GM12878 (cell line): ENCODE results near the gene FCER1G. TPM values are rescaled to one million over a fixed set of nuclear protein-coding genes. Genes with fewer than 3 reads are reported as not detected.

Source experiments
- ATAC-seq: fragments of 200-7000 bp; cut with Tn5 transposase; 3 replicates; pipeline ENCODE4 v1.9.1; 2020; ENCODE audit warnings: mild to moderate bottlenecking, moderate library complexity
- BruUV-seq: library from RNA; stranded (reverse); fragments of 400-500 nt; replicated peaks from 2 replicates; lab custom pipeline; 2021; lab: Mats Ljungman, UMichigan
- CTCF ChIA-PET: fragments of 300-600 bp; sonication (Branson Sonifier 250); formaldehyde crosslinking; extraction: SDS; loops from one replicate; lab custom pipeline; 2021; ENCODE audit warnings: inconsistent platforms; lab: Yijun Ruan, JAX
- POLR2A ChIA-PET: fragments of 350-600 bp; formaldehyde crosslinking; extraction: SDS; loops from one replicate; lab custom pipeline; 2021; ENCODE audit warnings: inconsistent platforms; lab: Charles Lee
- RAD21 ChIA-PET: fragments of 300-600 bp; sonication (Branson Sonifier 250); formaldehyde crosslinking; loops from one replicate; lab custom pipeline; 2023; ENCODE audit warnings: antibody characterized with exemption; ENCODE audit not compliant: unreplicated experiment; lab: Charles Lee
- SMC1A ChIA-PET: fragments of 300-600 bp; sonication (Branson Sonifier 250); formaldehyde crosslinking; loops from one replicate; lab custom pipeline; 2023; ENCODE audit not compliant: unreplicated experiment, uncharacterized antibody; lab: Charles Lee
- DNase-seq: peaks from one replicate; pipeline ENCODE4 v3.0.0-alpha.2; 2011; ENCODE audit warnings: low read depth, low spot score
- FAIRE-seq: peaks from 3 replicates; lab custom pipeline; 2011; peaks lifted over from hg19 to GRCh38; lab: Jason Lieb, UNC
- H2AFZ ChIP-seq: 2 replicates; pipeline ENCODE4 v1.6.0; 2011; ENCODE audit warnings: low read depth, low read length, control low read depth; ENCODE audit not compliant: control insufficient read depth
- H3K27ac ChIP-seq: 2 replicates; pipeline ENCODE4 v1.5.1; 2011; ENCODE audit warnings: control low read depth; ENCODE audit not compliant: control insufficient read depth, insufficient read depth
- H3K27me3 ChIP-seq, 2 experiments: replicated peaks in 1 of 2; 2 replicates each; pipeline versions ENCODE4 v1.6.0 to v1.6.1; 2011; ENCODE audit warnings: low read length in 1 of 2; ENCODE audit not compliant: control insufficient read depth in 2 of 2, insufficient read depth in 2 of 2
- H3K36me3 ChIP-seq, 2 experiments: 2 replicates each; pipeline ENCODE4 v1.5.1; 2011; ENCODE audit warnings: low read length in 1 of 2; ENCODE audit not compliant: control insufficient read depth in 2 of 2, insufficient read depth in 2 of 2
- H3K4me1 ChIP-seq: 2 replicates; pipeline ENCODE4 v1.6.1; 2011; ENCODE audit warnings: mild to moderate bottlenecking, low read length, moderate library complexity, mixed read lengths; ENCODE audit not compliant: control insufficient read depth, insufficient read depth
- H3K4me2 ChIP-seq: 2 replicates; pipeline ENCODE4 v1.6.0; 2011; ENCODE audit warnings: control low read depth; ENCODE audit not compliant: control insufficient read depth, insufficient read depth
- H3K4me3 ChIP-seq: fragments of 200-600 bp; sonication (generic); 2 replicates; pipeline ENCODE4 v1.5.1; 2016
- H3K79me2 ChIP-seq: 2 replicates; pipeline ENCODE4 v1.6.0; 2011; ENCODE audit warnings: low read length; ENCODE audit not compliant: control insufficient read depth, insufficient read depth
- H3K9ac ChIP-seq: 2 replicates; pipeline ENCODE4 v1.8.0; 2011; ENCODE audit warnings: low read length, control low read depth, mixed read lengths; ENCODE audit not compliant: control insufficient read depth, insufficient read depth
- H3K9me3 ChIP-seq: replicated peaks from 3 replicates; pipeline ENCODE4 v1.5.1; 2011; ENCODE audit warnings: mild to moderate bottlenecking, low read length; ENCODE audit not compliant: control insufficient read depth, insufficient read depth
- H4K20me1 ChIP-seq: 2 replicates; pipeline ENCODE4 v1.6.0; 2011; ENCODE audit not compliant: control insufficient read depth, insufficient read depth
- ATF7 ChIP-seq: fragments of 450-650 bp; IDR thresholded peaks from 2 replicates; pipeline ENCODE4 v1.6.1; 2016; ENCODE audit warnings: low read depth, mild to moderate bottlenecking
- BMI1 ChIP-seq: fragments of 450-650 bp; IDR thresholded peaks from 2 replicates; pipeline ENCODE4 v1.6.1; 2016; ENCODE audit warnings: mild to moderate bottlenecking, moderate library complexity, borderline replicate concordance
- CEBPB ChIP-seq, 2 experiments: fragments of 150-350 bp in 1 of 2; IDR thresholded peaks; 2 replicates each; pipeline ENCODE4 v1.6.1; 2012 to 2014; ENCODE audit warnings: low read depth in 2 of 2, low read length in 2 of 2, borderline replicate concordance in 1 of 2, inconsistent platforms in 1 of 2
- EGR1 ChIP-seq, 2 experiments: IDR thresholded peaks; 1 replicate in 1 of 2; 2 replicates in 1 of 2; pipeline ENCODE4 v1.6.1; 2011 to 2012; ENCODE audit warnings: low read depth in 2 of 2, low read length in 2 of 2, borderline replicate concordance in 1 of 2, mild to moderate bottlenecking in 1 of 2, moderate library complexity in 1 of 2
- GATAD2B ChIP-seq: fragments of 450-650 bp; conservative IDR thresholded peaks from 2 replicates; pipeline ENCODE4 v1.6.1; 2017; ENCODE audit warnings: low read depth, mild to moderate bottlenecking, moderate library complexity
- HDAC2 ChIP-seq: fragments of 200-600 bp; sonication (generic); IDR thresholded peaks from 2 replicates; pipeline ENCODE4 v1.6.1; 2017
- HDAC6 ChIP-seq: fragments of 200-600 bp; sonication (generic); IDR thresholded peaks from one replicate; pipeline ENCODE4 v1.8.0; 2017; ENCODE audit warnings: antibody characterized with exemption; ENCODE audit not compliant: unreplicated experiment
- JUNB ChIP-seq: IDR thresholded peaks from 2 replicates; pipeline ENCODE4 v1.6.1; 2016; ENCODE audit warnings: antibody characterized with exemption, mild to moderate bottlenecking
- NFYA ChIP-seq: IDR thresholded peaks from 2 replicates; pipeline ENCODE4 v1.6.1; 2011; ENCODE audit warnings: low read depth, mild to moderate bottlenecking, low read length, improper control_type of control experiment, borderline replicate concordance
- NFYB ChIP-seq: IDR thresholded peaks from 2 replicates; pipeline ENCODE4 v1.6.1; 2011; ENCODE audit warnings: low read depth, mild to moderate bottlenecking, low read length, improper control_type of control experiment, moderate library complexity; ENCODE audit not compliant: insufficient read depth
- NR2C2 ChIP-seq: IDR thresholded peaks from 2 replicates; pipeline ENCODE4 v1.6.1; 2011; ENCODE audit warnings: borderline replicate concordance, low read depth; ENCODE audit not compliant: control insufficient read depth, insufficient read length
- PAX5 ChIP-seq: IDR thresholded peaks from 2 replicates; pipeline ENCODE4 v1.6.1; 2011; ENCODE audit warnings: low read depth, low read length, borderline replicate concordance
- RFX5 ChIP-seq: IDR thresholded peaks from 2 replicates; pipeline ENCODE4 v1.6.1; 2011; ENCODE audit warnings: low read depth, low read length, improper control_type of control experiment
- SMC3 ChIP-seq: IDR thresholded peaks from 2 replicates; pipeline ENCODE4 v1.6.1; 2011; ENCODE audit warnings: low read length, improper control_type of control experiment, borderline replicate concordance
- SP1 ChIP-seq: IDR thresholded peaks from one replicate; pipeline ENCODE4 v1.6.1; 2011; ENCODE audit warnings: low read depth, low read length
- SRF ChIP-seq, 2 experiments: IDR thresholded peaks; 2 replicates each; pipeline ENCODE4 v1.6.1; 2011; ENCODE audit warnings: low read depth in 2 of 2, low read length in 2 of 2, mild to moderate bottlenecking in 1 of 2, moderate library complexity in 1 of 2
- STAT3 ChIP-seq: IDR thresholded peaks from 2 replicates; pipeline ENCODE4 v1.6.1; 2011; ENCODE audit warnings: low read depth, low read length, improper control_type of control experiment
- ZNF217 ChIP-seq: fragments of 450-650 bp; IDR thresholded peaks from 2 replicates; pipeline ENCODE4 v1.6.1; 2017; ENCODE audit warnings: antibody characterized with exemption, mild to moderate bottlenecking
- WGBS: methylation state at CpG from one replicate; pipeline ENCODE4 v1.1.6; 2016; ENCODE audit warnings: low lambda C conversion rate; ENCODE audit not compliant: insufficient replicate concordance, insufficient coverage; ENCODE audit errors: missing lambda C conversion rate; 5-methylcytosine and 5-hydroxymethylcytosine counted together
- in situ Hi-C: fragments of 300-500 bp; cut with MboI; formaldehyde crosslinking; loops from 9 replicates; pipeline ENCODE4 v1.14.3; 2018; ENCODE audit warnings: mixed read lengths
- intact Hi-C: fragments of 100-400 bp; cut with micrococcal nuclease; formaldehyde crosslinking; loops from one replicate; pipeline ENCODE4 v1.14.2; 2022; ENCODE audit not compliant: unreplicated experiment
- polyA plus RNA-seq, 11 experiments: library from polyadenylated mRNA; depleted of rRNA in 4 of 11; unstranded in 6 of 11; stranded (reverse) in 5 of 11; fragments of >200 nt; fragmentation: Nextera tagmentation in 4 of 11; fragmentation: Illumina TruSeq in 1 of 11; extraction: Ambion mirVana in 4 of 11; extraction: Trizol in 1 of 11; gene quantifications; 1 replicate in 1 of 11; 2 replicates in 10 of 11; pipeline versions ENCODE4 v1.2.1 to v1.2.3, GENCODE V29; 2011 to 2016; ENCODE audit warnings: inconsistent platforms in 2 of 11, missing spikeins in 2 of 11, low read depth in 1 of 11
- total RNA-seq, 4 experiments: library from RNA; depleted of rRNA in 3 of 4; stranded (reverse); fragments of >200 nt in 3 of 4; fragmentation: Illumina TruSeq in 1 of 4; extraction: Trizol in 1 of 4; gene quantifications; 2 replicates each; pipeline versions ENCODE4 v1.2.1 to v1.2.3, GENCODE V29; 2013 to 2021
- TF ChIP-seq, protein P1 (sequence below): fragments of 450-650 bp; IDR thresholded peaks from 2 replicates; pipeline ENCODE4 v1.6.1; 2017; ENCODE audit warnings: mild to moderate bottlenecking, moderate library complexity

FCER1G gene
- total and polyA plus RNA-seq, 10 of the 15 experiments (the other 5 are each of a cell fraction or from before 2014, with no cell fraction given): 0.40 to 1.9 (median 0.89) TPM

DNA sequence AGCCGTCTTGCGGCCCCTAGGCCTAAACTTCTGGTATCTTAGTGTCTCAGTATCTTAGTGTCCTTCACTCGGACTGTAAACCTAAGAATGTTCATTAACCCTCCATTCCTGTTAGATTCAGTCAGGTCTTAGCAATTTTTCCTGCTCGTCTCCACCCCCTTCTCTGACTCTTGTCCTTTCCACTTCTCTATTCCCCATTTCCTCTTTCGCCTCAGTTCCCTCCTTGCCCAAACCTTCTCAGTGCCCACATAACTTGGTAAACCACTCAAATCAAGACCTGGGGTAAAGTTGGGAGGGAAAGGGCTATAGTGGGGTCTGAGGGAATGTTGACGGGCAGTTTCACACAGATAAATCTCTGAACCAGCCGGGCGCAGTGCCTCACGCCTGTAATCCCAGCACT is 726 bp upstream of the FCER1G start (continued):
- TF ChIP-seq, protein P1, sequence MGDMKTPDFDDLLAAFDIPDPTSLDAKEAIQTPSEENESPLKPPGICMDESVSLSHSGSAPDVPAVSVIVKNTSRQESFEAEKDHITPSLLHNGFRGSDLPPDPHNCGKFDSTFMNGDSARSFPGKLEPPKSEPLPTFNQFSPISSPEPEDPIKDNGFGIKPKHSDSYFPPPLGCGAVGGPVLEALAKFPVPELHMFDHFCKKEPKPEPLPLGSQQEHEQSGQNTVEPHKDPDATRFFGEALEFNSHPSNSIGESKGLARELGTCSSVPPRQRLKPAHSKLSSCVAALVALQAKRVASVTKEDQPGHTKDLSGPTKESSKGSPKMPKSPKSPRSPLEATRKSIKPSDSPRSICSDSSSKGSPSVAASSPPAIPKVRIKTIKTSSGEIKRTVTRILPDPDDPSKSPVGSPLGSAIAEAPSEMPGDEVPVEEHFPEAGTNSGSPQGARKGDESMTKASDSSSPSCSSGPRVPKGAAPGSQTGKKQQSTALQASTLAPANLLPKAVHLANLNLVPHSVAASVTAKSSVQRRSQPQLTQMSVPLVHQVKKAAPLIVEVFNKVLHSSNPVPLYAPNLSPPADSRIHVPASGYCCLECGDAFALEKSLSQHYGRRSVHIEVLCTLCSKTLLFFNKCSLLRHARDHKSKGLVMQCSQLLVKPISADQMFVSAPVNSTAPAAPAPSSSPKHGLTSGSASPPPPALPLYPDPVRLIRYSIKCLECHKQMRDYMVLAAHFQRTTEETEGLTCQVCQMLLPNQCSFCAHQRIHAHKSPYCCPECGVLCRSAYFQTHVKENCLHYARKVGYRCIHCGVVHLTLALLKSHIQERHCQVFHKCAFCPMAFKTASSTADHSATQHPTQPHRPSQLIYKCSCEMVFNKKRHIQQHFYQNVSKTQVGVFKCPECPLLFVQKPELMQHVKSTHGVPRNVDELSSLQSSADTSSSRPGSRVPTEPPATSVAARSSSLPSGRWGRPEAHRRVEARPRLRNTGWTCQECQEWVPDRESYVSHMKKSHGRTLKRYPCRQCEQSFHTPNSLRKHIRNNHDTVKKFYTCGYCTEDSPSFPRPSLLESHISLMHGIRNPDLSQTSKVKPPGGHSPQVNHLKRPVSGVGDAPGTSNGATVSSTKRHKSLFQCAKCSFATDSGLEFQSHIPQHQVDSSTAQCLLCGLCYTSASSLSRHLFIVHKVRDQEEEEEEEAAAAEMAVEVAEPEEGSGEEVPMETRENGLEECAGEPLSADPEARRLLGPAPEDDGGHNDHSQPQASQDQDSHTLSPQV: no peak
- no peak for TF ChIP-seq HDAC2

DNA sequence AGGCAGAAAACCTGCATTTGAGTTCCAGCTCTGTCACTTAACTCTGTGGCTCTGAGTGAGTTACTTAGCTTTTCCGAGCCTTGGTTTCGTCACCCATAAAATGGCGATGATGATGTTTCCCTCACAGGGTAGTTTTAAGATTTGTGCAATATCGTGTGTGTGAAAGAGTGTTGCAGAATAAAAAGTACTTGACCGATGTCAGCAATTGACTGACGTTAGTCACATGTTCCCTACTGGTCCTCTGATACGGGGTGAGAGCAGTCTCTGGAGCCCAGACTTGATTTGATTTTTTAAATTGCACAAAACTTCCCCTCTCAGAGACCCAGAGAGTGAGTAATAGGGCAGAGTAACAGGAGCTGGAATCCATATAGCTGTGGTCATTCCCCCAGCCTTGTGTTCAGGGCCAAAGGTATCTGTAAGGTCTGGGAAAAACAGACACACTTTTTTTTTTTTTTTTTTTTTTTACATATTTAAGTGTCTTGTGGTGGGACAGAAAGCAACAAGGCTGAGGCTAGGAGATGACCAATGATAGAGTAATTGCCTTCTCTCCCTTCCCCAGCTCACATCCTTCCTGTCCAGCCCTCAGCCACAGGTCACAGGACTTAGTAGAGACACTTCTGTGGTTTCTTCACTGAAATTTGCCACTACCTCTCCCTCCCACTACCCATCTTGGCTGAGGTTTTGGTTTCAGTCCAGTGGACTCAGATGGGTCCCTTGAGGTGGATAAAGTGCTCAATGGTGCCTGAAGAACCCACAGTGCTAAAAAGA is 2.0 kb downstream of the FCER1G start:
- SMC1A ChIA-PET: interaction anchor here (0.6 to 3.6 kb wide), 15 partner anchors 9 to 204 kb away, joined by 3 to 33 read pairs (median 5); partner anchors contain the start of genes CFAP126, NDUFS2 and TOMM40L
- Histone ChIP-seq H3K27me3 (no peaks in the 10 kb centered on the region), H2AFZ (no peak overlapping the region), H3K9me3 (no peaks in the 10 kb centered on the region), H3K36me3 (peaks cover 4 to 13% of the 10 kb centered on the region in 2 experiments), H3K4me3 (peak overlapping the region; percentile 8; the same call in 1 of the 2 replicates), H3K9ac (no peak overlapping the region), H4K20me1 (no peaks in the 10 kb centered on the region), H3K27ac (peak overlapping the region; percentile 24), H3K4me1 (peaks cover 21% of the 10 kb centered on the region), H3K79me2 (no peaks in the 10 kb centered on the region), H3K4me2 (peak overlapping the region; percentile 63)
- CTCF ChIA-PET: interaction anchor here (0.7 to 17.1 kb wide), 11 partner anchors 9 to 183 kb away, joined by 3 to 385 read pairs (median 7); partner anchors contain the start of genes ARHGAP30, CFAP126, NDUFS2 and TOMM40L
- DNase-seq (peak; percentile 92), ATAC-seq (peak; percentile 95), FAIRE-seq (peak; percentile 96)
- 40% methylated on average over 7 of the region's 7 CpGs for WGBS
- in situ Hi-C loops (no loop called here), intact Hi-C loops (no loop called here)
- POLR2A ChIA-PET: interaction anchor here (0.7 to 5.7 kb wide), 3 partner anchors 14 to 52 kb away, joined by 3 to 24 read pairs (median 5); partner anchors contain the start of genes NDUFS2 and PPOX
- RAD21 ChIA-PET: interaction anchor here (0.6 to 3.1 kb wide), 8 partner anchors 8 to 161 kb away, joined by 3 to 18 read pairs (median 4); partner anchors contain the start of gene TOMM40L
- no TSS peak for BruUV-seq
- TF ChIP-seq SP1 (peak; percentile 29), SRF (IDR thresholded peaks at IDR 0.05; ENCODE audit: low read depth in 2 of 2, low read length in 2 of 2) (no peak), NFYB (peak; percentile 55; the same call in 1 of the 2 replicates), GATAD2B (0 out of 2 replicates have a peak, but pooled peaks have one; percentile 28), NR2C2 (no peak), JUNB (no peak), RFX5 (no peak), ZNF217 (no peak), CEBPB (IDR thresholded peaks at IDR 0.05; ENCODE audit: borderline replicate concordance in 1 of 2, low read depth in 2 of 2, low read length in 2 of 2) (no peak), ATF7 (peak; percentile 65), SMC3 (no peak), STAT3 (no peak), EGR1 (IDR thresholded peaks at IDR 0.05; ENCODE audit: borderline replicate concordance in 1 of 2, low read depth in 2 of 2, low read length in 2 of 2) (peak in 1 of 2 experiments; percentile 16; a peak in 1 of 3 replicates), HDAC6 (no peak), BMI1 (no peak), NFYA (no peak), PAX5 (peak; percentile 90)
